ENCODE data around the gene ATXN10.

DNA sequence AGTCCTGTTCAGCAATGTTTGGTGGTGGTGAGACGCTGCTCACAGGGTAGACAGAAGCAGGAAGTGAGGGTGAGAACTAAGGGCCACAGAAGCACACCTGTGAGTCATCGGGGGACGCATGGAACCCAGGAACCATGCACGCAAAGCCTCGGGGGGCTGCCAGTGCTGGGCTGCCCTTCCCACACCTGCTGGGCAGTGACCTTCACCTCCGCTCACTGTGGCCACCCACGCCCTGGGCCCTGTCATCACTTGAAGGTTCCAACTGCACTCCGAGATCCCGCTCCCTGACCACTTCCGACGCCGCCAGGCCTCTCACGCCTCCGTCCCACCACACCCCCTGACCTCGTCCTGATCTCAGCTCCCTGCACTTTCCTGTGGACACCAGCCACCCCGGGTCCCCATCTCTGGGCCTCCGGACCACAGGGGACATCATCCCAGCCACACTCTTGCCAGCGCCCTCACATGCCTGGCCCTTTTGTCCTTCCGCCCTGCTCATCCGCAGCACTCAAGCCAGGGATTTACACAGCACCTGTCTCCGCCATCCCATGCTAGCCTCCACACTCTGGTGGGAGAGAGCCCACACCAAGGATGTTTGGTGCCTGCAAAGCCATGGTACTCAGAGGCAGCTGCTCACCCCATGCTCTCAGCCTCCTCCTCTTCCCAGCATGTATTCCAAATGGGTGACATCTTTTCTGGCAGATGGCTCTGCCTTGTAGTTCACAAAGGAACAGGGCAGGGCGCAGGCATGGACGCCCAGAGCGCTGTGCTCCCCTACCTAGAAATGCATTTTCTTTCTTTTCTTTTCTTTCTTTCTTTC is 23.1 kb upstream of the ATXN10 start:
- TF ChIP-seq, protein P1, sequence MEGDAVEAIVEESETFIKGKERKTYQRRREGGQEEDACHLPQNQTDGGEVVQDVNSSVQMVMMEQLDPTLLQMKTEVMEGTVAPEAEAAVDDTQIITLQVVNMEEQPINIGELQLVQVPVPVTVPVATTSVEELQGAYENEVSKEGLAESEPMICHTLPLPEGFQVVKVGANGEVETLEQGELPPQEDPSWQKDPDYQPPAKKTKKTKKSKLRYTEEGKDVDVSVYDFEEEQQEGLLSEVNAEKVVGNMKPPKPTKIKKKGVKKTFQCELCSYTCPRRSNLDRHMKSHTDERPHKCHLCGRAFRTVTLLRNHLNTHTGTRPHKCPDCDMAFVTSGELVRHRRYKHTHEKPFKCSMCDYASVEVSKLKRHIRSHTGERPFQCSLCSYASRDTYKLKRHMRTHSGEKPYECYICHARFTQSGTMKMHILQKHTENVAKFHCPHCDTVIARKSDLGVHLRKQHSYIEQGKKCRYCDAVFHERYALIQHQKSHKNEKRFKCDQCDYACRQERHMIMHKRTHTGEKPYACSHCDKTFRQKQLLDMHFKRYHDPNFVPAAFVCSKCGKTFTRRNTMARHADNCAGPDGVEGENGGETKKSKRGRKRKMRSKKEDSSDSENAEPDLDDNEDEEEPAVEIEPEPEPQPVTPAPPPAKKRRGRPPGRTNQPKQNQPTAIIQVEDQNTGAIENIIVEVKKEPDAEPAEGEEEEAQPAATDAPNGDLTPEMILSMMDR (IDR thresholded peaks at IDR 0.05), result no peak
- no peak for TF ChIP-seq POLR2A (IDR thresholded peaks at IDR 0.05)

Measured in lower leg skin (tissue), 3 donors.